IPS-20b (cell line): ENCODE data around the gene GMPR2.
"Not testable (repeated sequence)": the region's sequence is repeated elsewhere in the genome, so short reads cannot be mapped to it uniquely, and the experiment has no call there.

Source experiments
- H3K27ac ChIP-seq: one replicate; pipeline ENCODE4 v1.5.1; 2013; ENCODE audit warnings: low read length
- H3K27me3 ChIP-seq: 2 replicates; pipeline ENCODE4 v1.6.1; 2013; ENCODE audit warnings: mild to moderate bottlenecking, low read length, inconsistent platforms; ENCODE audit not compliant: insufficient read depth
- H3K36me3 ChIP-seq: 2 replicates; pipeline ENCODE4 v1.6.1; 2013; ENCODE audit warnings: low read depth, mild to moderate bottlenecking, inconsistent platforms, low read length, moderate library complexity; ENCODE audit not compliant: insufficient read depth
- H3K4me1 ChIP-seq: 2 replicates; pipeline ENCODE4 v1.6.1; 2013; ENCODE audit warnings: mild to moderate bottlenecking, control low read depth, inconsistent platforms, low read length, moderate library complexity; ENCODE audit not compliant: insufficient read depth
- H3K4me3 ChIP-seq: 2 replicates; pipeline ENCODE4 v1.5.1; 2013; ENCODE audit warnings: mild to moderate bottlenecking, low read length, inconsistent platforms
- H3K9ac ChIP-seq: 2 replicates; pipeline ENCODE4 v1.6.1; 2013; ENCODE audit warnings: low read depth, mild to moderate bottlenecking, inconsistent platforms, low read length, moderate library complexity
- H3K9me3 ChIP-seq: 2 replicates; pipeline ENCODE4 v1.6.1; 2013; ENCODE audit warnings: mild to moderate bottlenecking, low read depth, low read length, inconsistent platforms; ENCODE audit not compliant: insufficient read depth

The GMPR2 gene

GRCh38 chr14:24190416-24190815 lies 42.3 kb upstream of the GMPR2 start:
- H3K36me3 ChIP-seq = peaks cover 60% of the 10 kb centered on the region
- no peak overlapping the region for H3K27ac ChIP-seq
- no peaks in the 10 kb centered on the region for H3K27me3 ChIP-seq
- H3K9ac ChIP-seq = no peak overlapping the region
- no peak overlapping the region for H3K4me3 ChIP-seq
- H3K9me3 ChIP-seq = no peaks in the 10 kb centered on the region
- H3K4me1 ChIP-seq = no peaks in the 10 kb centered on the region; the same call in 1 of the 2 replicates

GRCh38 chr14:24192933-24193332 lies 39.8 kb upstream of the GMPR2 start:
- Histone ChIP-seq H3K4me1 (no peaks in the 10 kb centered on the region; the same call in 1 of the 2 replicates), H3K36me3 (peaks cover 35% of the 10 kb centered on the region), H3K4me3 (no peak overlapping the region), H3K9ac (no peak overlapping the region), H3K27me3 (no peaks in the 10 kb centered on the region), H3K27ac (no peak overlapping the region), H3K9me3 (no peaks in the 10 kb centered on the region)

GRCh38 chr14:24194186-24194872 lies 38.4 kb upstream of the GMPR2 start:
- Histone ChIP-seq H3K9ac (peak overlapping the region; percentile 96; the same call in 1 of the 2 replicates), H3K4me1 (no peaks in the 10 kb centered on the region; the same call in 1 of the 2 replicates), H3K36me3 (peaks cover 35% of the 10 kb centered on the region), H3K27me3 (no peaks in the 10 kb centered on the region), H3K9me3 (no peaks in the 10 kb centered on the region), H3K27ac (no peak overlapping the region), H3K4me3 (peak overlapping the region; percentile 96)

- Histone ChIP-seq H3K4me1 (no peaks in the 10 kb centered on the region), H3K27me3 (no peaks in the 10 kb centered on the region), H3K27ac (peak overlapping the region; percentile 96), H3K36me3 (peaks cover 33% of the 10 kb centered on the region), H3K4me3 (peak overlapping the region; percentile 96), H3K9ac (peak overlapping the region; percentile 96; the same call in 1 of the 2 replicates), H3K9me3 (no peaks in the 10 kb centered on the region)
These were observed 37.9 kb upstream of the GMPR2 start for GRCh38 chr14:24194873-24195185.

GRCh38 chr14:24195186-24196070 lies 37.3 kb upstream of the GMPR2 start, which contains the start of gene TM9SF1:
TSS of gene TM9SF1 (minus strand) at chr14:24195441. CDS start at chr14:24195019, 422 bp downstream.
- no peaks in the 10 kb centered on the region for H3K27me3 ChIP-seq
- H3K4me3 ChIP-seq = peak within 1 kb of the TSS; percentile 96
- H3K9ac ChIP-seq = peak within 1 kb of the TSS; percentile 96
- H3K27ac ChIP-seq = peak within 1 kb of the TSS; percentile 96
- H3K9me3 ChIP-seq = no peaks in the 10 kb centered on the region
- peaks cover 27% of the 10 kb centered on the region for H3K36me3 ChIP-seq
- no peaks in the 10 kb centered on the region for H3K4me1 ChIP-seq

GRCh38 chr14:24196071-24197055 lies 36.4 kb upstream of the GMPR2 start:
- H3K9ac ChIP-seq = peak overlapping the region; percentile 96
- no peaks in the 10 kb centered on the region for H3K27me3 ChIP-seq
- no peaks in the 10 kb centered on the region for H3K4me1 ChIP-seq
- H3K27ac ChIP-seq = peak overlapping the region; percentile 96
- H3K36me3 ChIP-seq = peaks cover 25% of the 10 kb centered on the region
- H3K4me3 ChIP-seq = peak overlapping the region; percentile 96
- H3K9me3 ChIP-seq = peaks cover 3% of the 10 kb centered on the region; the same call in 1 of the 2 replicates

- peaks cover 7% of the 10 kb centered on the region; the same call in 1 of the 2 replicates for H3K9me3 ChIP-seq
- no peak overlapping the region for H3K9ac ChIP-seq
- no peaks in the 10 kb centered on the region for H3K4me1 ChIP-seq
- H3K27ac ChIP-seq = no peak overlapping the region
- H3K4me3 ChIP-seq = no peak overlapping the region
- no peaks in the 10 kb centered on the region for H3K27me3 ChIP-seq
- peaks cover 23% of the 10 kb centered on the region for H3K36me3 ChIP-seq
These were observed 35.7 kb upstream of the GMPR2 start for GRCh38 chr14:24197056-24197450.

- H3K36me3 ChIP-seq = peaks cover 9% of the 10 kb centered on the region
- H3K27ac ChIP-seq = no peak overlapping the region
- H3K4me3 ChIP-seq = no peak overlapping the region
- no peaks in the 10 kb centered on the region for H3K27me3 ChIP-seq
- peaks cover 5% of the 10 kb centered on the region; the same call in 1 of the 2 replicates for H3K4me1 ChIP-seq
- no peak overlapping the region for H3K9ac ChIP-seq
- peaks cover 7% of the 10 kb centered on the region; the same call in 1 of the 2 replicates for H3K9me3 ChIP-seq
These were observed 33.8 kb upstream of the GMPR2 start for GRCh38 chr14:24198814-24199524.

GRCh38 chr14:24202538-24202937 lies 30.2 kb upstream of the GMPR2 start:
- not testable (repeated sequence) for H3K27me3 ChIP-seq, H3K9me3 ChIP-seq, H3K4me1 ChIP-seq, H3K9ac ChIP-seq, H3K27ac ChIP-seq
- H3K4me3 ChIP-seq = peak overlapping the region; percentile 56; the same call in 1 of the 2 replicates
- H3K36me3 ChIP-seq = peaks cover 39% of the 10 kb centered on the region

- not testable (repeated sequence) for H3K4me1 ChIP-seq, H3K9ac ChIP-seq, H3K9me3 ChIP-seq, H3K27me3 ChIP-seq
- Histone ChIP-seq H3K27ac (peak overlapping the region; percentile 13), H3K36me3 (peaks cover 47% of the 10 kb centered on the region), H3K4me3 (peak overlapping the region; percentile 56)
These were observed 29.4 kb upstream of the GMPR2 start for GRCh38 chr14:24203249-24203886.
